Pancreas (tissue), 10 donors: ENCODE results near the gene ARHGDIG. TPM values are rescaled to one million over a fixed set of nuclear protein-coding genes. Genes with fewer than 3 reads are reported as not detected.
"Not testable (repeated sequence)": the region's sequence is repeated elsewhere in the genome, so short reads cannot be mapped to it uniquely, and the experiment has no call there.

ENCODE experiments used
- ATAC-seq, 4 donors: fragments of 200-7000 bp; cut with Tn5 transposase; one replicate each; pipeline versions ENCODE4 v1.8.0 to v1.9.1; 2020; ENCODE audit warnings: mild to moderate bottlenecking in 4 of 4, moderate library complexity in 4 of 4
- DNase-seq, 6 donors: peaks; one replicate each; pipeline ENCODE4 v3.0.0-alpha.2; 2020
- FAIRE-seq: peaks from 2 replicates; lab custom pipeline; 2012; peaks lifted over from hg19 to GRCh38; lab: Jason Lieb, UNC
- H3K27ac ChIP-seq, 4 donors: fragments of 200-600 bp; sonication (generic); 1 replicate in 3 of 4; 2 replicates in 1 of 4; pipeline versions ENCODE4 v1.5.0 to v1.8.0; 2020
- H3K27me3 ChIP-seq, 4 donors: fragments of 200-600 bp; one replicate each; pipeline ENCODE4 v1.8.0; 2021
- H3K36me3 ChIP-seq, 3 donors: fragments of 200-600 bp; sonication (generic) in 1 of 3; one replicate each; pipeline versions ENCODE4 v1.5.0 to v1.8.0; 2020 to 2021
- H3K4me1 ChIP-seq, 3 donors: fragments of 200-600 bp; one replicate each; pipeline ENCODE4 v1.8.0; 2021
- H3K4me3 ChIP-seq, 4 donors: fragments of 200-600 bp; sonication (generic) in 2 of 4; one replicate each; pipeline versions ENCODE4 v1.5.0 to v1.8.0; 2020 to 2021
- H3K9me3 ChIP-seq, 4 donors: fragments of 200-600 bp; one replicate each; pipeline ENCODE4 v1.8.0; 2021
- WGBS, 2 donors: extraction: QIAGEN DNeasy Blood & Tissue Kit; methylation state at CpG; one replicate each; pipeline ENCODE4 v1.1.7; 2013; 5-methylcytosine and 5-hydroxymethylcytosine counted together
- intact Hi-C, 3 donors: fragments of 100-400 bp; cut with DNase I; formaldehyde crosslinking; loops; one replicate each; pipeline versions ENCODE4 v1.11.1 to v1.14.2; 2022
- polyA plus RNA-seq, 2 donors: library from polyadenylated mRNA; stranded (reverse); fragments of 200-250 nt; gene quantifications; one replicate each; pipeline ENCODE4 v1.2.3, GENCODE V29; 2013
- total RNA-seq, 6 donors: library from RNA; stranded (reverse); fragmentation: NEBNext Ultra II Directional in 4 of 6; extraction: Animal tissue kit (Norgen Biotek cat#: 25700) in 4 of 6; gene quantifications; one replicate each; pipeline versions ENCODE4 v1.2.1 to v1.2.4, GENCODE V29; 2021 to 2023
- TF ChIP-seq, protein P1 (sequence below), 4 donors: fragments of 200-600 bp; sonication (generic) in 3 of 4; IDR thresholded peaks; one replicate each; pipeline versions ENCODE4 v1.5.0 to v1.8.0; 2021; ENCODE audit warnings: antibody characterized with exemption in 4 of 4
- donor health status: healthy with polysubstance abuse.
- donor health status: DM: no; HTN: no; CAD: no; lungs with moderate emphysema.
- donor health status: DM: no; HTN: no; CAD: no.
- donor health status: control.
- donor health status: control.
- donor health status: Bipolar disorder and iron deficiency.
- donor health status: DM: yes; HTN: yes; CAD: no.
- donor health status: DM: no; HTN: no; CAD: no.
- donor health status: DM: no; HTN: no; CAD: no.
- donor health status: DM: yes; HTN: yes; CAD: no.

The ARHGDIG gene
- total and polyA plus RNA-seq, 8 donors: 5.6 to 165 (median 50.7) TPM

DNA sequence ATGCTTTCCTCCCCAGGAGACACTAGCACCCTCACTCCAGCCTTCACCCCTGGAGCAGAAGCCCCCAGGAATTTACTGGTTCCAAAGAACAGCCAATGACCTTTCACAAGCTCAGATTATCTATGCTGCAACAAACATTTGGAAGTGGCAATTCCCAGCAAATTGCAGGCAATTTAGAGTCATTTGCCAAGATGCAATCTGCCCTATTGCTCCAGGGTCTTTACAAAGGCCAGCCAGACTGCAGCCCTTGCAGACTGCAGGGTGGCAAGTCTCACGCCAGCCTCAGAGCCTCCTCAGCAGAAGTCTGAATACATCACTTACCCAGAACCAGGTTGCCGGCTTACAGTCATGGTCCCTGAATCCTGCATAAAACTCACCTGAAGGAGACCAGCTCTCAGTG, 50.4 kb downstream of the ARHGDIG start:
- H3K36me3 ChIP-seq: no peaks in the 10 kb centered on the region
- 90 to 93% methylated on average over 2 of the region's 2 CpGs for WGBS, 2 donors
- no peak overlapping the region for H3K4me3 ChIP-seq
- H3K27ac ChIP-seq: no peak overlapping the region
- FAIRE-seq (no peak), ATAC-seq (no peak), DNase-seq (no peak)
- TF ChIP-seq, protein P1, sequence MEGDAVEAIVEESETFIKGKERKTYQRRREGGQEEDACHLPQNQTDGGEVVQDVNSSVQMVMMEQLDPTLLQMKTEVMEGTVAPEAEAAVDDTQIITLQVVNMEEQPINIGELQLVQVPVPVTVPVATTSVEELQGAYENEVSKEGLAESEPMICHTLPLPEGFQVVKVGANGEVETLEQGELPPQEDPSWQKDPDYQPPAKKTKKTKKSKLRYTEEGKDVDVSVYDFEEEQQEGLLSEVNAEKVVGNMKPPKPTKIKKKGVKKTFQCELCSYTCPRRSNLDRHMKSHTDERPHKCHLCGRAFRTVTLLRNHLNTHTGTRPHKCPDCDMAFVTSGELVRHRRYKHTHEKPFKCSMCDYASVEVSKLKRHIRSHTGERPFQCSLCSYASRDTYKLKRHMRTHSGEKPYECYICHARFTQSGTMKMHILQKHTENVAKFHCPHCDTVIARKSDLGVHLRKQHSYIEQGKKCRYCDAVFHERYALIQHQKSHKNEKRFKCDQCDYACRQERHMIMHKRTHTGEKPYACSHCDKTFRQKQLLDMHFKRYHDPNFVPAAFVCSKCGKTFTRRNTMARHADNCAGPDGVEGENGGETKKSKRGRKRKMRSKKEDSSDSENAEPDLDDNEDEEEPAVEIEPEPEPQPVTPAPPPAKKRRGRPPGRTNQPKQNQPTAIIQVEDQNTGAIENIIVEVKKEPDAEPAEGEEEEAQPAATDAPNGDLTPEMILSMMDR (IDR thresholded peaks at IDR 0.05): no peak
- peaks cover 0 to 8% (median 0%) of the 10 kb centered on the region in 3 donors for H3K4me1 ChIP-seq
- no peaks in the 10 kb centered on the region for H3K9me3 ChIP-seq
- intact Hi-C loops: no loop called here
- no peaks in the 10 kb centered on the region for H3K27me3 ChIP-seq

DNA sequence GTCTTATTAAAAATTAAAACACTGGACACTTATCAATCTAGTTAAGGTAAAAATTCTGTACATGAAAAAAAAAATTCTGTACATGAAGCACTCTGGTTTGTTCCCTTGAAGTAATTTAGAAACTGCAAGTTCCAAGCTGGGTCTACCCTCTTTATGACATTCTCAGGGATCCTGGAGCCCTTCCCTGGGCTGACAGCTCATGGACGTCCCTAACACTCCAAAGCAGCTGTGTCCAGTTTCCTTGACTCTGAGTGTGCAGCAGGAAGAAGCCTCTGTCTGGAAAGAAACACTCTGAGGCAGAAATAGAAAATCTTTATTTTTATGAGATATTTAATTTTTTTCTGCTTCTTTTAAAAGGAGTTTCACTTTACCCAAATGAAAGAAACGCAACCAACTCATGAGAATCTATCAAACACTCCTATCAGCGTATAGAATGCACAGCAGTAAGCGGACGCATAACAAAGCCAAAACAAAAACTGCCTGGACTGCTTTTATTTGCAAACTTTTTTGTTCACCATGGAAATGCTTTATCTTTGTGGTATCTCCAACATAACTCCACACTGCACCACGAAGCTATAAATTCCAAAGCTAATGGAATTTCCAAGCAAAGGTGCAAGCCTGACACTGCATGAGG, 50.9 kb downstream of the ARHGDIG start:
- FAIRE-seq: not testable (repeated sequence)

More for the DNA sequence above, 50.9 kb downstream of the ARHGDIG start:
- DNase-seq, H3K36me3 ChIP-seq, H3K27me3 ChIP-seq, H3K27ac ChIP-seq, ATAC-seq, intact Hi-C loops, H3K9me3 ChIP-seq, H3K4me1 ChIP-seq, H3K4me3 ChIP-seq: not testable (repeated sequence)
- 74 to 80% methylated on average over 6 of the region's 6 CpGs for WGBS, 2 donors

Other genes starting within 250 kb of the ARHGDIG start
- gene POLR3K, start 227.0 kb upstream of the ARHGDIG start, total RNA-seq: 1 to 10 TPM; 2.8 to 4.7 (median 4.1) TPM
- 1 to 10 TPM; 4.1 to 5.3 TPM for gene POLR3K, start 227.0 kb upstream of the ARHGDIG start, polyA plus RNA-seq
- gene SNRNP25, start 226.8 kb upstream of the ARHGDIG start, total RNA-seq: 1 to 10 TPM; 6.8 to 9.2 (median 7.8) TPM
- 10 to 100 TPM; 17.1 to 17.3 TPM for gene SNRNP25, start 226.8 kb upstream of the ARHGDIG start, polyA plus RNA-seq
- 10 to 100 TPM in 5 of 6 donors, 1 to 10 TPM in 1; 7.3 to 24.0 (median 11.2) TPM for gene RHBDF1, start 208.0 kb upstream of the ARHGDIG start, total RNA-seq
- 10 to 100 TPM; 54.1 to 56.3 TPM for gene RHBDF1, start 208.0 kb upstream of the ARHGDIG start, polyA plus RNA-seq
- 10 to 100 TPM; 19.2 to 28.3 (median 24.4) TPM for gene MPG, start 202.4 kb upstream of the ARHGDIG start, total RNA-seq
- 10 to 100 TPM; 48.4 to 62.5 TPM for gene MPG, start 202.4 kb upstream of the ARHGDIG start, polyA plus RNA-seq
- 10 to 100 TPM in 5 of 6 donors, 1 to 10 TPM in 1; 8.6 to 16.4 (median 13.3) TPM for gene NPRL3, start 141.9 kb upstream of the ARHGDIG start, total RNA-seq
- 10 to 100 TPM; 18.9 to 25.2 TPM for gene NPRL3, start 141.9 kb upstream of the ARHGDIG start, polyA plus RNA-seq
- gene HBZ, start 127.9 kb upstream of the ARHGDIG start, total RNA-seq: under 1 TPM in 1 of 6 donors, not detected in 5; 0.35 TPM
- gene HBZ, start 127.9 kb upstream of the ARHGDIG start, polyA plus RNA-seq: not detected
- not detected for gene HBM, start 114.6 kb upstream of the ARHGDIG start, total RNA-seq
- not detected for gene HBM, start 114.6 kb upstream of the ARHGDIG start, polyA plus RNA-seq
- 10 to 100 TPM in 2 of 6 donors, 1 to 10 TPM in 4; 1.1 to 39.5 (median 3.7) TPM for gene HBA2, start 107.7 kb upstream of the ARHGDIG start, total RNA-seq
- gene HBA2, start 107.7 kb upstream of the ARHGDIG start, polyA plus RNA-seq: 1 to 10 TPM; 3.7 to 6.1 TPM
- gene HBA1, start 103.9 kb upstream of the ARHGDIG start, total RNA-seq: 10 to 100 TPM in 3 of 6 donors, 1 to 10 TPM in 3; 1.9 to 51.7 (median 7.0) TPM
- 1 to 10 TPM in 1 of 2 donors, under 1 TPM in 1; 0.85 to 4.2 TPM for gene HBA1, start 103.9 kb upstream of the ARHGDIG start, polyA plus RNA-seq
- under 1 TPM in 1 of 6 donors, not detected in 5; 0.32 TPM for gene HBQ1, start 100.1 kb upstream of the ARHGDIG start, total RNA-seq
- gene HBQ1, start 100.1 kb upstream of the ARHGDIG start, polyA plus RNA-seq: not detected
- 10 to 100 TPM; 20.6 to 54.4 (median 31.8) TPM for gene LUC7L, start 51.1 kb upstream of the ARHGDIG start, total RNA-seq
- gene LUC7L, start 51.1 kb upstream of the ARHGDIG start, polyA plus RNA-seq: 100 to 1,000 TPM; 273 to 333 TPM
- gene FAM234A, start 45.8 kb upstream of the ARHGDIG start, total RNA-seq: 10 to 100 TPM; 34.2 to 51.2 (median 39.7) TPM
- 10 to 100 TPM; 39.1 to 49.7 TPM for gene FAM234A, start 45.8 kb upstream of the ARHGDIG start, polyA plus RNA-seq
- gene RGS11, start 4.6 kb upstream of the ARHGDIG start, total RNA-seq: 10 to 100 TPM in 1 of 6 donors, 1 to 10 TPM in 5; 4.5 to 14.0 (median 8.0) TPM
- gene RGS11, start 4.6 kb upstream of the ARHGDIG start, polyA plus RNA-seq: 10 to 100 TPM; 42.9 to 47.2 TPM
- 1,000 to 10,000 TPM in 3 of 6 donors, 100 to 1,000 TPM in 2, 10 to 100 TPM in 1; 13.0 to 1,352 (median 889) TPM for gene PDIA2, start 2.6 kb downstream of the ARHGDIG start, total RNA-seq
- 1,000 to 10,000 TPM; 1,758 to 3,084 TPM for gene PDIA2, start 2.6 kb downstream of the ARHGDIG start, polyA plus RNA-seq
- gene AXIN1, start 72.1 kb downstream of the ARHGDIG start, total RNA-seq: 10 to 100 TPM in 3 of 6 donors, 1 to 10 TPM in 3; 8.0 to 13.6 (median 9.6) TPM
- gene AXIN1, start 72.1 kb downstream of the ARHGDIG start, polyA plus RNA-seq: 10 to 100 TPM; 12.3 to 12.8 TPM
- gene MRPL28, start 89.9 kb downstream of the ARHGDIG start, total RNA-seq: 10 to 100 TPM in 5 of 6 donors, 1 to 10 TPM in 1; 9.2 to 22.0 (median 18.6) TPM
- gene MRPL28, start 89.9 kb downstream of the ARHGDIG start, polyA plus RNA-seq: 10 to 100 TPM; 58.1 to 65.4 TPM
- gene PGAP6, start 101.4 kb downstream of the ARHGDIG start, total RNA-seq: 10 to 100 TPM; 53.1 to 75.5 (median 58.9) TPM
- 10 to 100 TPM; 62.1 to 88.5 TPM for gene PGAP6, start 101.4 kb downstream of the ARHGDIG start, polyA plus RNA-seq
- 10 to 100 TPM; 11.0 to 32.5 (median 20.8) TPM for gene NME4, start 116.6 kb downstream of the ARHGDIG start, total RNA-seq
- gene NME4, start 116.6 kb downstream of the ARHGDIG start, polyA plus RNA-seq: 10 to 100 TPM; 48.4 to 68.6 TPM
- gene DECR2, start 121.3 kb downstream of the ARHGDIG start, total RNA-seq: 10 to 100 TPM in 5 of 6 donors, 1 to 10 TPM in 1; 9.2 to 21.4 (median 15.6) TPM
- 10 to 100 TPM; 48.8 to 68.0 TPM for gene DECR2, start 121.3 kb downstream of the ARHGDIG start, polyA plus RNA-seq
- gene RAB11FIP3, start 145.1 kb downstream of the ARHGDIG start, total RNA-seq: 10 to 100 TPM; 22.0 to 41.3 (median 29.7) TPM
- gene RAB11FIP3, start 145.1 kb downstream of the ARHGDIG start, polyA plus RNA-seq: 10 to 100 TPM; 42.4 to 67.4 TPM
- 10 to 100 TPM; 25.4 to 53.6 (median 37.2) TPM for gene CAPN15, start 247.1 kb downstream of the ARHGDIG start, total RNA-seq
- gene CAPN15, start 247.1 kb downstream of the ARHGDIG start, polyA plus RNA-seq: 10 to 100 TPM; 48.3 to 75.7 TPM